Natural killer cell (primary cell): ENCODE data around the gene PRCP. TPM values are rescaled to one million over a fixed set of nuclear protein-coding genes. Genes with fewer than 3 reads are reported as not detected.
A peak's percentile ranks its signal among the peaks of the same experiment; 100 is the strongest.

Experiments used
- ATAC-seq, 3 donors: fragments of 150-1000 bp in 2 of 3; fragments of 200-7000 bp in 1 of 3; cut with Tn5 transposase; 1 replicate in 1 of 3; 2 replicates in 2 of 3; pipeline ENCODE4 v1.10.0; 2021; ENCODE audit warnings: mild to moderate bottlenecking in 2 of 3, moderate library complexity in 2 of 3
- DNase-seq, 2 donors: peaks; one replicate each; pipeline versions ENCODE4 v3.0.0 to v3.0.0-alpha.2; 2013 to 2021; ENCODE audit warnings: mixed read lengths in 1 of 2
- H3K27ac ChIP-seq: one replicate; pipeline ENCODE4 v1.5.1; 2013; ENCODE audit warnings: mild to moderate bottlenecking, low read length
- H3K27me3 ChIP-seq: one replicate; pipeline ENCODE4 v1.6.1; 2013; ENCODE audit warnings: low read length; ENCODE audit not compliant: control insufficient read depth, insufficient read depth
- H3K36me3 ChIP-seq: one replicate; pipeline ENCODE4 v1.6.1; 2013; ENCODE audit warnings: low read length; ENCODE audit not compliant: control insufficient read depth, insufficient read depth
- H3K4me1 ChIP-seq: one replicate; pipeline ENCODE4 v1.6.1; 2013; ENCODE audit warnings: low read length; ENCODE audit not compliant: control insufficient read depth, insufficient read depth
- H3K4me3 ChIP-seq: one replicate; pipeline ENCODE4 v1.5.1; 2013; ENCODE audit warnings: low read length
- H3K9me3 ChIP-seq: one replicate; pipeline ENCODE4 v1.6.1; 2013; ENCODE audit warnings: low read length; ENCODE audit not compliant: control insufficient read depth, insufficient read depth
- H3K27ac Mint-ChIP-seq, 2 donors: one replicate each; pipeline ENCODE4 v1.8.0; 2022; ENCODE audit warnings: mild to moderate bottlenecking in 2 of 2, mixed read lengths in 2 of 2, moderate library complexity in 1 of 2
- H3K27me3 Mint-ChIP-seq, 2 donors: one replicate each; pipeline ENCODE4 v1.8.0; 2022; ENCODE audit warnings: low read depth in 2 of 2, mixed read lengths in 2 of 2
- H3K36me3 Mint-ChIP-seq: one replicate; pipeline ENCODE4 v1.8.0; 2022; ENCODE audit warnings: mixed read lengths
- H3K4me1 Mint-ChIP-seq, 2 donors: one replicate each; pipeline ENCODE4 v1.8.0; 2022; ENCODE audit warnings: mixed read lengths in 2 of 2
- H3K4me3 Mint-ChIP-seq: one replicate; pipeline ENCODE4 v1.8.0; 2022; ENCODE audit warnings: mild to moderate bottlenecking, moderate library complexity, mixed read lengths
- H3K9me3 Mint-ChIP-seq, 2 donors: one replicate each; pipeline ENCODE4 v1.8.0; 2022; ENCODE audit warnings: mixed read lengths in 2 of 2
- WGBS: methylation state at CpG from one replicate; pipeline ENCODE4 v1.1.7; 2013; ENCODE audit warnings: missing lambda C conversion rate; ENCODE audit not compliant: insufficient coverage; 5-methylcytosine and 5-hydroxymethylcytosine counted together
- intact Hi-C: fragments of 100-400 bp; cut with micrococcal nuclease; formaldehyde crosslinking; loops from one replicate; pipeline ENCODE4 v1.14.2; 2022
- total RNA-seq, 4 donors: library from RNA; stranded (reverse); fragments of 120-200 nt in 1 of 4; gene quantifications; one replicate each; pipeline versions ENCODE4 v1.2.3 to v1.2.4, GENCODE V29; 2013 to 2022
- TF ChIP-seq, protein P1 (sequence below): fragments of 200-600 bp; IDR thresholded peaks from one replicate; pipeline ENCODE4 v1.8.0; 2022; ENCODE audit warnings: antibody characterized with exemption

PRCP gene
- total RNA-seq, 3 donors from 2014 or later (not counting 1 experiment from before 2014, with no cell fraction given) = 28.1 to 30.0 (median 30.0) TPM

DNA sequence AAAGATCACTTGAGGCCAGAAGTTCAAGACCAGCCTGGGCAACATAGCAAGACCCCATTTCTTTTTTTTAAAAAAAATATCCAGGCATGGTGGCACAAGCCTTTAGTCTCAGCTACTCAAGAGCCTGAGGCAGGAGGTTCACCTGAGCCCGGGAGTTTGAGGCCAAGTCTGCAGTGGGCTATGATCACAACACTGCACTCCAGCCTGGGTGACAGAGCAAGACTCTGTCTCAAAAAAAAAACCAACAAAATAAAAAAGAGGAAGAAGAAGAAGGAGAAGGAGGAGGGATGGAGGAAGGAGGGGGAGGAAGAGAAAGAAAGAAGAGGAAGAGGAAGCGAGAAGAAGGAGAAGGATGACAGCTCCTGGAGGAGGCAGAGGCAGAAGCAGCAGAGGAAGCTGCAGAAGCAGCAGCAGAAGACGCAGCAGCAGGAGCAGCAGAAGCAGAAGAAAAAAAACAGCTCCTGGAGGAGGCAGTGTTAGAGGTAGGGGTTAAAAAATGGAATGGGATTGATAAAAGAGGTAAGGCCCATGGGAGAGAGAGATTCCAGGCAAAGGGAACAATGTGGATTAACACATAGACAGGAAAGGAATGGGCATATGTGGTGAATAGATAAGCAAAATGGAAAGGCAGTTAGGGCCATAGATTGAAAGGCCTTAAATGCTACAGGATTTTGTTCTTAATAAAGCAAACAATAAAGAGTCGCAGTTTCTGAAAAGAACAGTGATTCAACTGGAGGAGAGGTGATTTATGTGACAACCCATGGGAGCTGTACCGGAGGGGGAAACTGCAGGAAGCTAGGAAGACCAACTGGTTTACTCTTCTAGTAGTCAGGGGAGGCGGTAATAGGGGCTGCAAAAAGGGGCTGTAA lies 10.9 kb downstream of the PRCP start:
- 52% methylated on average over 6 of the region's 6 CpGs for WGBS
- no peaks in the 10 kb centered on the region for H3K36me3 Mint-ChIP-seq
- intact Hi-C loops = no loop called here
- no peaks in the 10 kb centered on the region for H3K4me1 ChIP-seq
- H3K27ac ChIP-seq = no peak overlapping the region
- H3K27ac Mint-ChIP-seq = no peak overlapping the region
- H3K27me3 Mint-ChIP-seq = no peaks in the 10 kb centered on the region
- H3K9me3 Mint-ChIP-seq = no peaks in the 10 kb centered on the region
- H3K9me3 ChIP-seq = no peaks in the 10 kb centered on the region
- no peak for ATAC-seq
- no peak overlapping the region for H3K4me3 ChIP-seq
- H3K27me3 ChIP-seq = no peaks in the 10 kb centered on the region
- no peak for DNase-seq
- no peak overlapping the region for H3K4me3 Mint-ChIP-seq
- no peaks in the 10 kb centered on the region for H3K36me3 ChIP-seq
- peaks cover 0 to 6% of the 10 kb centered on the region in 2 donors for H3K4me1 Mint-ChIP-seq
- TF ChIP-seq, protein P1, sequence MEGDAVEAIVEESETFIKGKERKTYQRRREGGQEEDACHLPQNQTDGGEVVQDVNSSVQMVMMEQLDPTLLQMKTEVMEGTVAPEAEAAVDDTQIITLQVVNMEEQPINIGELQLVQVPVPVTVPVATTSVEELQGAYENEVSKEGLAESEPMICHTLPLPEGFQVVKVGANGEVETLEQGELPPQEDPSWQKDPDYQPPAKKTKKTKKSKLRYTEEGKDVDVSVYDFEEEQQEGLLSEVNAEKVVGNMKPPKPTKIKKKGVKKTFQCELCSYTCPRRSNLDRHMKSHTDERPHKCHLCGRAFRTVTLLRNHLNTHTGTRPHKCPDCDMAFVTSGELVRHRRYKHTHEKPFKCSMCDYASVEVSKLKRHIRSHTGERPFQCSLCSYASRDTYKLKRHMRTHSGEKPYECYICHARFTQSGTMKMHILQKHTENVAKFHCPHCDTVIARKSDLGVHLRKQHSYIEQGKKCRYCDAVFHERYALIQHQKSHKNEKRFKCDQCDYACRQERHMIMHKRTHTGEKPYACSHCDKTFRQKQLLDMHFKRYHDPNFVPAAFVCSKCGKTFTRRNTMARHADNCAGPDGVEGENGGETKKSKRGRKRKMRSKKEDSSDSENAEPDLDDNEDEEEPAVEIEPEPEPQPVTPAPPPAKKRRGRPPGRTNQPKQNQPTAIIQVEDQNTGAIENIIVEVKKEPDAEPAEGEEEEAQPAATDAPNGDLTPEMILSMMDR = no peak

DNA sequence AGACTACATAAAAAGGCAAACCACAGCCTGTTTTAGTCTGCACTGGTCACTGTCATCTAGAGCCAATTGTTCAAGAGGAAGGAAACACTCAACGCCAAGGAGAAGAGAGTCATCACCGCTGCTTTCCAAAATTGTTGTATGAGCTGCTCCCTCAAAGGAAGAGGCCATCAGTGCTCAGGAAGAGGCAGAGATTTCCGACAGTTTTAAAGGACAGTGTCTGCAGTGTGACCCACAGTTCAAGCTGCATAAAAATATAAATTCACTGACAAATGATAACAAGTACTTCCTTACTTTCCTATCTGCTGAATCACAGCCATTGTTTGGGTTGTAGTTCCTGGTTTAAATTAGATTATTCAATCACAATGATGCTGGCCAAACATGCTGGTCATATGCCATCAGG lies 16.4 kb downstream of the PRCP start:
- Mint-ChIP-seq H3K27me3 (no peaks in the 10 kb centered on the region), H3K4me3 (no peak overlapping the region), H3K9me3 (no peaks in the 10 kb centered on the region), H3K4me1 (peaks cover 12 to 17% of the 10 kb centered on the region in 2 donors), H3K36me3 (no peaks in the 10 kb centered on the region), H3K27ac (no peak overlapping the region)
- Histone ChIP-seq H3K4me3 (no peak overlapping the region), H3K4me1 (no peaks in the 10 kb centered on the region), H3K27ac (no peak overlapping the region), H3K9me3 (no peaks in the 10 kb centered on the region), H3K27me3 (no peaks in the 10 kb centered on the region), H3K36me3 (no peaks in the 10 kb centered on the region)
- no peak for DNase-seq
- TF ChIP-seq, protein P1 = no peak
- 53% methylated on average over 3 of the region's 3 CpGs for WGBS
- intact Hi-C loops = no loop called here
- ATAC-seq = no peak

DNA sequence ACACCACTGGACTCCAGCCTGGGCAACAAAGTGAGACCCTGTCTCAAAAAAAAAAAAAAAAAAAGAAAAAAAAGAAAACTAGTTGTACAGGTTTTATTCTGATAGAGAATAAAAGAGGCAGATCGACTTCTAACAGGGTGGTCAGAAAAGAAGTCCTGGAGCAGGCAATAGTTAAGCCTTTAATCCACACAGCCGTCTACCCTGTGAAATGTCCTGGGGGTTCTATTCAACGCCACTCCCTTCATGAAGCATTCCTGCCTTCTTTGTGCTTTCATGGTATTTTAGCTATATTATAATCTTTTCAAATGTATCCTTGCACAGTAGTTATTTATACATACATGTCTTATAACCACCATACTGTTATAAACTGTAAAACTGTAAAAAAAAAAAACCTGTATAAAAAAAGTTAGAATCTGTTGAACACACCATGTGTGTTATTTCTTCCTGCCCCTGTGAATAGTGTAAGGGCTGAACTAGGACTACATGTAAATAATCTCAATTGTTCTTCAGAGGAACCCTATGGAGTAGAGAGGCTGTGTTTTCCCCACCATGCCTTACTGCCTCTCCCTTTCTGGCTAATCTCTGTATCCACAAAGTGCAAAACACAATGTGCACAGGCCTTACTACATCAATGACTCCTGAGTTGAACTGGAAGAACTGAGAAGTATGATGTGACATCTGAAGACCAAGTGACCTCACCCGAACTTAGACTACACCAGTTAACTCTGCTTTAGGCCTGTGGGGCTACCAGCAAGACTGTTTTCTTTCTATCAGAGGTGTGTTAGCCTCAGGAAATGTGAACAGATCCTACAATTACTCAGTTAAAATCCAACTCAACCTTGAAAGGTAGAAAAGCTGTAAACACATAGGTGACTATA lies 25.3 kb downstream of the PRCP start:
- peaks cover 4% of the 10 kb centered on the region for H3K9me3 ChIP-seq
- H3K4me1 Mint-ChIP-seq = peaks cover 16 to 20% of the 10 kb centered on the region in 2 donors
- H3K27ac ChIP-seq = no peak overlapping the region
- H3K4me1 ChIP-seq = no peaks in the 10 kb centered on the region
- no peaks in the 10 kb centered on the region for H3K36me3 ChIP-seq
- DNase-seq (no peak), ATAC-seq (no peak)
- H3K27ac Mint-ChIP-seq = peak overlapping the region; percentile 56 to 61
- no peak overlapping the region for H3K4me3 ChIP-seq
- intact Hi-C loops = no loop called here
- no peaks in the 10 kb centered on the region for H3K36me3 Mint-ChIP-seq
- no peak overlapping the region for H3K4me3 Mint-ChIP-seq
- H3K27me3 Mint-ChIP-seq = no peaks in the 10 kb centered on the region
- TF ChIP-seq, protein P1 = no peak
- no peaks in the 10 kb centered on the region for H3K9me3 Mint-ChIP-seq
- H3K27me3 ChIP-seq = no peaks in the 10 kb centered on the region
- WGBS = 94% methylated on average over 3 of the region's 4 CpGs
